Measurements from ENCODE around the gene S100PBP. TPM values are rescaled to one million over a fixed set of nuclear protein-coding genes. Genes with fewer than 3 reads are reported as not detected.

S100PBP gene
- total and polyA plus RNA-seq, 7 donors: 3.9 to 18.1 (median 9.7) TPM

DNA sequence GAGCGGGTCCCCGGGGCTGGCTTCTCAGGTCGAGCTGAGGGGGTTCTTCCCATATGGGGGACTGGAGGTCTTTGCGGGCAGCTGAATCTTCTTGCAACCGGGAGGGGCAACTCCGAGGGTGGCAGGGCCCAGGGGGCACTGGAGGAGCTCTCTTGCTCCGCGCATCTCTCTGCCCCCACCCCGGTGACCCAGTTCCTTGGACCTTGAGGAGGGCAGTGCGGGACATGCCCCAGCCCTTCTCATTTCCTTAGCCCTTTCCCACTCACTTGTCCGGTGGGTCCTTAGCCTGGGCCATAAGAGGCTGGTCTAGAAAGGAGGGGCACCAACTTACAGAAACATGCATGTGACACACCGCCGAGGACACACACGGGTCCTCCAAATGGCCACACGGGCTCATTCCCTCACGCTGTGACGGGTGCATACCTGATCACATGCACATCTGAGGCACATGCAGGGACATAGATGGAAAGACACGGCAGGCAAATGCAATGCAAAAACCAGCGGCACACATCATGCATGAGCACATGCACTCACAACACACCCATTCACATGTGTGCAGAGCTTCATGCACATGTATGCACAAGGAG, 69.5 kb downstream of the S100PBP start:
- Histone ChIP-seq H3K9me3 (no peaks in the 10 kb centered on the region), H3K27me3 (ENCODE audit: insufficient read depth in 3 of 3, low read length in 2 of 3) (peaks cover 0 to 43% (median 22%) of the 10 kb centered on the region in 3 donors), H3K4me1 (peaks cover 6% of the 10 kb centered on the region), H3K4me3 (no peak overlapping the region), H3K36me3 (ENCODE audit: insufficient read depth in 1 of 2, low read depth in 1 of 2) (no peaks in the 10 kb centered on the region), H3K27ac (no peak overlapping the region)
- 34 to 41% (median 39%) methylated on average over 19 of the region's 19 CpGs for WGBS, 3 donors
- ATAC-seq (no peak), DNase-seq (no peak)
- intact Hi-C loops (cut with DNase I): no loop called here
- TF ChIP-seq CTCF (IDR thresholded peaks at IDR 0.05): no peak

DNA sequence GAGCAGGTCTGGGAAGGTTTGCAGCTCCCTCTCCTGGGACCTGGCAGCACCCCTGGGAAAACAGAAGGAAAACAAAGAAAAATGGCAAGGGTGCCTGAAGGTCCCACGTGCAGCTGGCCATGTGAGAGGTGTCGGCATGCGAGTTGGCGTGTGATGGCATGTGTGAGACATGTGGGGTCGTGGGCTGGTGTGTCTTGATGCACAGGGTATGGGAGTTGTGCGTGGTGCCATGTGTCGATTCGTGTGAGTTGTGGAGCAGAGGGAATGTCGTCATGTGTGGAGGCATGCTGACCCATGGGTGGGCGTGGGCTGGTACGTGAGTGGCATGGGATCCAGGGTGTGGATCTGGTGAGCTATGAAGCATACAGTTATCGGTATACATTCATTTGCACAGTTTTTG, 70.2 kb downstream of the S100PBP start:
- H3K9me3 ChIP-seq: no peaks in the 10 kb centered on the region
- no peaks in the 10 kb centered on the region for H3K36me3 ChIP-seq (ENCODE audit: insufficient read depth in 1 of 2, low read depth in 1 of 2)
- no peak for DNase-seq
- H3K27ac ChIP-seq: no peak overlapping the region
- peaks cover 0 to 50% (median 23%) of the 10 kb centered on the region in 3 donors for H3K27me3 ChIP-seq (ENCODE audit: insufficient read depth in 3 of 3, low read length in 2 of 3)
- TF ChIP-seq CTCF (IDR thresholded peaks at IDR 0.05): no peak
- no peaks in the 10 kb centered on the region for H3K4me1 ChIP-seq
- no peak overlapping the region for H3K4me3 ChIP-seq
- intact Hi-C loops (cut with DNase I): no loop called here
- ATAC-seq: no peak
- 70% methylated on average over 12 of the region's 12 CpGs for WGBS, 3 donors

GRCh38 chr1:32888134-32888533, 70.7 kb downstream of the S100PBP start:
- ATAC-seq (no peak), DNase-seq (no peak)
- intact Hi-C loops (cut with DNase I): no loop called here
- H3K27ac ChIP-seq: no peak overlapping the region
- no peaks in the 10 kb centered on the region for H3K9me3 ChIP-seq
- no peak for TF ChIP-seq CTCF (IDR thresholded peaks at IDR 0.05)
- no peak overlapping the region for H3K4me3 ChIP-seq
- no peaks in the 10 kb centered on the region for H3K4me1 ChIP-seq
- 67 to 70% (median 68%) methylated on average over 3 of the region's 3 CpGs for WGBS, 3 donors
- H3K27me3 ChIP-seq (ENCODE audit: insufficient read depth in 3 of 3, low read length in 2 of 3): peaks cover 0 to 55% (median 28%) of the 10 kb centered on the region in 3 donors
- no peaks in the 10 kb centered on the region for H3K36me3 ChIP-seq (ENCODE audit: insufficient read depth in 1 of 2, low read depth in 1 of 2)

GRCh38 chr1:32888677-32889420, 71.4 kb downstream of the S100PBP start:
- no peak for DNase-seq
- ATAC-seq: no peak
- no peak overlapping the region for H3K4me3 ChIP-seq
- peaks cover 0 to 62% (median 30%) of the 10 kb centered on the region in 3 donors for H3K27me3 ChIP-seq (ENCODE audit: insufficient read depth in 3 of 3, low read length in 2 of 3)
- no peaks in the 10 kb centered on the region for H3K4me1 ChIP-seq
- WGBS, 3 donors: 86 to 91% (median 90%) methylated on average over 24 of the region's 24 CpGs
- intact Hi-C loops (cut with DNase I): no loop called here
- H3K27ac ChIP-seq: no peak overlapping the region
- H3K9me3 ChIP-seq: no peaks in the 10 kb centered on the region
- no peaks in the 10 kb centered on the region for H3K36me3 ChIP-seq (ENCODE audit: insufficient read depth in 1 of 2, low read depth in 1 of 2)
- no peak for TF ChIP-seq CTCF (IDR thresholded peaks at IDR 0.05)
